Liver (tissue), 3 donors: ENCODE results near the gene RGS2.

Source experiments
- CTCF ChIP-seq: fragments of 150-350 bp; IDR thresholded peaks from 2 replicates; pipeline ENCODE4 v1.5.1; 2017; ENCODE audit warnings: improper control_type of control experiment, low read depth, low read length; ENCODE audit not compliant: missing input control
- JUND ChIP-seq, 2 donors: IDR thresholded peaks; 2 replicates each; pipeline ENCODE4 v1.6.1; 2016; ENCODE audit warnings: antibody characterized with exemption in 2 of 2
- RAD21 ChIP-seq, 2 donors: IDR thresholded peaks; 2 replicates each; pipeline ENCODE4 v1.6.1; 2016; ENCODE audit warnings: antibody characterized with exemption in 2 of 2, mild to moderate bottlenecking in 2 of 2
- RXRA ChIP-seq, 2 donors: IDR thresholded peaks; 2 replicates each; pipeline ENCODE4 v1.6.1; 2017 to 2018; ENCODE audit warnings: antibody characterized with exemption in 2 of 2, mild to moderate bottlenecking in 1 of 2
- SP1 ChIP-seq: IDR thresholded peaks from 2 replicates; pipeline ENCODE4 v1.6.1; 2018; ENCODE audit warnings: antibody characterized with exemption, mild to moderate bottlenecking
- TAF1 ChIP-seq: conservative IDR thresholded peaks from 2 replicates; pipeline ENCODE4 v1.6.1; 2016; ENCODE audit warnings: antibody characterized with exemption, mild to moderate bottlenecking
- YY1 ChIP-seq: IDR thresholded peaks from 2 replicates; pipeline ENCODE4 v1.6.1; 2016; ENCODE audit warnings: antibody characterized with exemption, mild to moderate bottlenecking
- donor health status: healthy.
- donor health status: healthy.

GRCh38 chr1:192821296-192821695, 12.5 kb downstream of the RGS2 start:
- TF ChIP-seq TAF1 (no peak), CTCF (no peak), YY1 (no peak), RXRA (IDR thresholded peaks at IDR 0.05) (no peak), JUND (IDR thresholded peaks at IDR 0.05) (no peak), RAD21 (IDR thresholded peaks at IDR 0.05) (no peak), SP1 (no peak)
